HepG2 (cell line): ENCODE measurements around the gene PTPN14. TPM values are rescaled to one million over a fixed set of nuclear protein-coding genes. Genes with fewer than 3 reads are reported as not detected.

ENCODE experiments used
- ARID4A ChIP-seq: sonication (generic); formaldehyde crosslinking; IDR thresholded peaks from 2 replicates; pipeline ENCODE4 v1.5.0; 2020; ENCODE audit warnings: mild to moderate bottlenecking, missing genetic modification reagents, borderline replicate concordance
- CREM ChIP-seq, 2 experiments: sonication (generic) in 1 of 2; formaldehyde crosslinking in 1 of 2; IDR thresholded peaks; 2 replicates each; pipeline versions ENCODE4 v1.4.0 to v1.6.1; 2016 to 2020; ENCODE audit warnings: antibody characterized with exemption in 1 of 2, mild to moderate bottlenecking in 1 of 2, missing genetic modification reagents in 1 of 2
- ELF4 ChIP-seq: sonication (generic); formaldehyde crosslinking; IDR thresholded peaks from 2 replicates; pipeline ENCODE4 v1.5.0; 2020; ENCODE audit warnings: missing genetic modification reagents, mild to moderate bottlenecking, moderate library complexity, borderline replicate concordance
- SP140L ChIP-seq: sonication (generic); formaldehyde crosslinking; IDR thresholded peaks from 2 replicates; pipeline ENCODE4 v1.4.0; 2020; ENCODE audit warnings: missing genetic modification reagents, borderline replicate concordance
- ZNF160 ChIP-seq: sonication (generic); formaldehyde crosslinking; IDR thresholded peaks from 2 replicates; pipeline ENCODE4 v1.8.0; 2022; ENCODE audit warnings: mild to moderate bottlenecking, inconsistent platforms, missing genetic modification reagents
- ZNF501 ChIP-seq: sonication (generic); formaldehyde crosslinking; IDR thresholded peaks from 2 replicates; pipeline ENCODE4 v1.5.1; 2020; ENCODE audit warnings: mild to moderate bottlenecking, moderate library complexity, missing genetic modification reagents
- ZNF607 ChIP-seq: sonication (generic); formaldehyde crosslinking; IDR thresholded peaks from 2 replicates; pipeline ENCODE4 v1.5.1; 2020; ENCODE audit warnings: missing genetic modification reagents, mild to moderate bottlenecking, borderline replicate concordance
- ZNF773 ChIP-seq: sonication (generic); formaldehyde crosslinking; IDR thresholded peaks from 2 replicates; pipeline ENCODE4 v1.4.0; 2020; ENCODE audit warnings: missing genetic modification reagents, borderline replicate concordance
- ZSCAN29 ChIP-seq: sonication (generic); formaldehyde crosslinking; conservative IDR thresholded peaks from 2 replicates; pipeline ENCODE4 v1.4.0; 2020; ENCODE audit warnings: mild to moderate bottlenecking, missing genetic modification reagents
- ZSCAN5A ChIP-seq: sonication (generic); formaldehyde crosslinking; IDR thresholded peaks from 2 replicates; pipeline ENCODE4 v1.8.0; 2022; ENCODE audit warnings: mild to moderate bottlenecking, missing genetic modification reagents, borderline replicate concordance
- polyA plus RNA-seq, 8 experiments: library from polyadenylated mRNA; depleted of rRNA in 3 of 8; stranded (reverse) in 7 of 8; unstranded in 1 of 8; fragments of >200 nt; fragmentation: Illumina TruSeq in 4 of 8; extraction: Trizol in 4 of 8; gene quantifications; 2 replicates each; pipeline versions ENCODE4 v1.2.1 to v1.2.3, GENCODE V29; 2011 to 2016; ENCODE audit warnings: low read depth in 4 of 8, missing spikeins in 1 of 8, mixed read lengths in 1 of 8; ENCODE audit not compliant: insufficient read depth in 1 of 8
- total RNA-seq, 5 experiments: library from RNA; depleted of rRNA; stranded (reverse); fragments of >200 nt; fragmentation: Illumina TruSeq; extraction: Trizol; gene quantifications; 2 replicates each; pipeline ENCODE4 v1.2.3, GENCODE V29; 2016; ENCODE audit warnings: low read depth in 1 of 5

The PTPN14 gene
- total and polyA plus RNA-seq, 2 of the 13 experiments (the other 11 are each of a cell fraction or from before 2014, with no cell fraction given) = 3.9 to 4.7 TPM

GRCh38 chr1:214475746-214476145 is 75.7 kb downstream of the PTPN14 start (continued):
- no peak for TF ChIP-seq ZSCAN29 (CRISPR knock-in tag)
- TF ChIP-seq ZNF607 = no peak
- TF ChIP-seq ZNF501 (CRISPR knock-in tag) = no peak
- no peak for TF ChIP-seq ELF4 (CRISPR knock-in tag)
- no peak for TF ChIP-seq ZNF773 (CRISPR knock-in tag)
- no peak for TF ChIP-seq ZNF160 (CRISPR knock-in tag)
- TF ChIP-seq ZSCAN5A (CRISPR knock-in tag) = no peak
- no peak for TF ChIP-seq CREM (IDR thresholded peaks at IDR 0.05)
- no peak for TF ChIP-seq CREM (CRISPR knock-in tag; IDR thresholded peaks at IDR 0.05)
- TF ChIP-seq SP140L (CRISPR knock-in tag) = no peak
- TF ChIP-seq ARID4A = no peak
- TF ChIP-seq, all 625 proteins: peak for 0
